GM18868 (cell line): ENCODE measurements around the gene CAP2.
"Not testable (repeated sequence)": the region's sequence is repeated elsewhere in the genome, so short reads cannot be mapped to it uniquely, and the experiment has no call there.

ENCODE experiments used
- ATAC-seq: cut with Tn5 transposase; IDR thresholded peaks from one replicate; pipeline ENCODE4 v1.9.1; 2021; ENCODE audit warnings: mild to moderate bottlenecking, moderate library complexity; ENCODE audit not compliant: unreplicated experiment

CAP2 gene

GRCh38 chr6:17497535-17498095, 104.2 kb downstream of the CAP2 start:
- ATAC-seq = no peak

DNA sequence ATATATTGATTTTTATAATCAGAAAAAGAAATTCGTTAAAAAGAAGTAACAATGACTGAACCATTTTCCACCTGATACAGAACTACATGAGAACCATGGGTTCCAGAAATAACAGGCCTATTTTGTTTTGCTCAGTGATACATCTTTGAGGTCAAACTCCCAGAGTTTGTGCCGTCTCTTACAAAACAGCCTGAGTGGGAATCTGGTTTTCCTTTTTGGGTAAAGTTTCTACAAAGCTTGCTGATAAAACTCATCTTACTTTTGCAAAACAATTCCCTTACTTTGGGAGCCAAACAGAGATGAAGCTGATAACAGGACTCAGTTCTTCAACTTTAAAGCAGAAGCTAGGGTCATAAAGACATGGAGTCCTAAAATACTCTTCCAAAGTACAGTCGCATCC, 108.0 kb downstream of the CAP2 start:
- no peak for ATAC-seq

DNA sequence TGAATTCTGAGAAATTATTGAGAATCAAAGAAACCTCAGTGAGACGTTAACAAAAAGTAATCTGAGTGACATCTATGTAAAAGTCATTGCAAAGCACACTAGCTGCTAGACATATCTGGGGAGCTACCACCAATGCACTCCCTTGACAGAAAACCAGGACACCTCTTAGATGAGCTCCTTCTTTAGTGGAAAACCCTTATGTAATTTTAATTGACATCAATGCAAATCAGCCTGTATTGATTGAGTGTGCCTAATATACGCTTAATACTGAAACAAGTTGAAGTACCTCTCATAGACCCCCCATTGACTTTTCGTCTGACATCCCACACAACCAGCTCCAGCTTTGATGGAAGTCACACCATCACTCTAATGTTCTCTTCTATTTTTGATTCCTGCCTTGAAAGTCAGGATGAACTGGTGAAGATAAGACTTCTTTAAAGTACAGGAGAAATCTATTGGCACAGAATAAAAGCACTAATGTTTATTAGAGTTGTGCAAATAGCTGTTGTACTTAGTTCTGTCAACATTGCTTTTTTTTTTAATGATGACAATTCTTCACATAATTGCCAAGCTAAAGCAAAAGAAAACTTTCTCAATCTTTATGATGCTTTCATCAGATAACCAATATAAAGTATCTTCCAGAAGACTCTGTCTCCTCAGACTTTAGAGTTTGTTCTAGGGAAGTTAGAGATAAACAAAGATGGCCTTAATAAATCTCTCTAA, 108.7 kb downstream of the CAP2 start:
- ATAC-seq = no peak

DNA sequence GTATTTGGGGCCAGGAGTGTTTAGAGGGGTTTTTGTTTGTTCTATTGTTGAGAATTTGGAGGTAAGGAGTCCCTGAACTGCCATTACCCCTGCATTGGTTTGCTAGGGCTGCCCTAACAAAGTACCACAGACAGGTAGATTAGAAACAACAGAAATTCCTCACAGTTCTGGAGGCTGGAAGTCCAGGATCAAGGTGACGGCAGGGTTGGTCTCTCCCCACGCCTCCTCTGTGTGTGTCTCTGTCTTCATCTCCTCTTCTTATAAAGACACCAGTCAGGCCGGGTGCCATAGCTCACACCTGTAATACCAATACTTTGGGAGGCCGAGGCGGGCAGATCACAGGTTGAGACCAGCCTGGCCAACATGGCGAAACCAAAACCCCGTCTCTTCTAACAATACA, 109.7 kb downstream of the CAP2 start:
- no peak for ATAC-seq

- no peak for ATAC-seq
Measured at GRCh38 chr6:17504005-17504404, 110.6 kb downstream of the CAP2 start.

- peak; percentile 53 for ATAC-seq
Measured at GRCh38 chr6:17505062-17505476, 111.7 kb downstream of the CAP2 start.

DNA sequence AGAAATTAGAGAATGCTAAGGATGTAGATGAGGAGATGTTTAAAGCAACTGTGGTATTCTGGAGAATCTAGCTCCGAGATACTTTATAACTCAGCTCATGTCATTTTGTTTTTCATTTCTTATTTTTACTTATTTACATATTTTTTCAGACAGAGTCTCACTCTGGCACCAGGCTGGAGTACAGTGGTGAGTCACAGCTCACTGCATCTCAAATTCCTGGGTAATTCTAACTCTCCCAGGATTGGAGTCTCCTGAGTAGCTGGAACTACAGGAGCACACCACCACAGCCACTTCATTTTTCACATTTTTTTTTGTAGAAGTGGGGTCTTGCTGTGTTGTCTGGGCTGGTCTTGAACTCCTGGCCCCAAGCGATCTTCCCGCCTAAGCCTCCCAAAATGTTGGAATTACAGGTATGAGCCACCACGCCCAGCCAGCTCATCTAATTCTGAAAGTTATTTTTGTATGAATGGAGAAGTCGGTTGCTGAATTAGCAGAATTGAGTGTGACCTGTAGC, 112.4 kb downstream of the CAP2 start:
- ATAC-seq = no peak

DNA sequence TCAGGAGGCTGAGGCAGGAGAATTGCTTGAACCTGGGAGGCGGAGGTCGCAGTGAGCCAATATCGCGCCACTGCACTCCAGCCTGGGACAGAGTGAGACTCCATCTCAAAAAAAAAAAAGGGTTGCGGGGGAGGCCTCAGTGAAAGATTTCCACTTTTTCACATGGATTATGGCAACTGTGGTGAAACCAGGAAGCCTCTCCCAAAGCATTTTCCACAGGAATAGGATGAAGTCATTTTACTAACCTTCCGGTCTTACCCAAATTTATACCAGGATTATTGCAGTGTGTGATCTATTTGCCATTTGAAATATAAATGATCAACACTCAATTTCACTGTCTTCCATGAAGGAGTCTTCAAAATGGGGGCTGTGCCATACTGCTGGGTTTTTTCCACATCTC, 113.1 kb downstream of the CAP2 start:
- ATAC-seq = no peak

GRCh38 chr6:17506962-17507361, 113.6 kb downstream of the CAP2 start:
- ATAC-seq = no peak

DNA sequence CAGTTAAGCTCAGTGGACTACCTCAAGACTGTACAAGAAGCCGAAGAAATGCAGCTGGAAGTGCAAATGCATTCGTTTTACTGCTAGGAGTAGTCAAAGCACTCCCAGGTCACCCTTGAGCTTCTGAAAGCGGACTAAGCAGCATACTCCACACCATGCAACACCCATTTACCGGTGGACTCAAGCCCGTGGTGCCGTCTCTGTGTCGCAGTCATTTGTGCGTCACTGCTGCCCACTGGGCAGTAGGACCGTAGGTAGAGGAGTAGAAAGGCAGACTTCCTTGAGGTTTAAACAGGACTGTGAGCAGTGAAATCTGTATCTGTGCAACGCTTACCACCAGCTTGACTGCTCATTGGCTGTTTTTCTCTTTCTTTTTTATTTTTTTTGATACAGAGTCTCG, 117.7 kb downstream of the CAP2 start:
- ATAC-seq = no peak

GRCh38 chr6:17511580-17511979, 118.2 kb downstream of the CAP2 start:
- ATAC-seq = no peak

GRCh38 chr6:17519120-17519519, 125.7 kb downstream of the CAP2 start:
- no peak for ATAC-seq

- ATAC-seq = no peak
Measured at GRCh38 chr6:17525637-17526036, 132.2 kb downstream of the CAP2 start.

- no peak for ATAC-seq
Measured at GRCh38 chr6:17527076-17527475, 133.7 kb downstream of the CAP2 start.

- no peak for ATAC-seq
Measured at GRCh38 chr6:17530321-17530835, 137.0 kb downstream of the CAP2 start.

DNA sequence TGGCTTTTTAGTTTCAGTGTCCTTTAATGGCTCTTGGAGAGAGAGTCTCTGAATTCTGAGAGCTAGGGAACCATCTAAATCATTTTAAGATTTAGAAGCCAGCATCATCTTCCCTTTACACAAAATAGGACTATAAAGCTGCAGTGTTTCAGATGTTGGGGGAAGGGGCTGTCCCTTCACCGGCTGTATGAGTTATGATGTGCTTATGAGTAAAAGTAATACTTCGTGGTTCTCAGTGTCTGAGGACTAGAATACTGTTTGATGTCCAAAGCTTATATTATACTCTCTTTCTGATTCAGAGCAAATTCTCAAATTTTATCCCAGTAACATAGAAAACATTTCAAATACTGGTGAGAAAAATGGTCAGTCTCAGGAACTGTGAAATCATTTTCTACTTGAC, 143.2 kb downstream of the CAP2 start:
- peak; percentile 92 for ATAC-seq

DNA sequence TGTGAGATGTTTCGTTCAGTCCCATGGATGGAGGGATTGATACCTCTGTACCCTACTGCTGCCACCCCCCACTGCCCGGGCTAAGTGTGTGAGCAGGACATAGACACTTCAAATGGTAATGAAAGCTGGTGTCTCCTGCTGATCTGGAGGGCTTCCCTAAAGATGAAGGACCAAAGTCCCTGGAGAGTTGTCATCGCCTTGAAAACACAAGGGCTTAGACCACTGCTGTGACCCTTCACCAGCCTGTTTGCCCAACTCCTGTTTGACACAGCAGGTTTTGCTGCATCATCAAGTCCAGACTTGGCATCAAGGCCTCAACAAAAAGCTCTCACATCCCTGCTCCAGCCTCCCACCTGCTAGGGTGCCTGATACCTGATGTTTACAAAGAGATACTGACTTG, 148.8 kb downstream of the CAP2 start:
- ATAC-seq = no peak

DNA sequence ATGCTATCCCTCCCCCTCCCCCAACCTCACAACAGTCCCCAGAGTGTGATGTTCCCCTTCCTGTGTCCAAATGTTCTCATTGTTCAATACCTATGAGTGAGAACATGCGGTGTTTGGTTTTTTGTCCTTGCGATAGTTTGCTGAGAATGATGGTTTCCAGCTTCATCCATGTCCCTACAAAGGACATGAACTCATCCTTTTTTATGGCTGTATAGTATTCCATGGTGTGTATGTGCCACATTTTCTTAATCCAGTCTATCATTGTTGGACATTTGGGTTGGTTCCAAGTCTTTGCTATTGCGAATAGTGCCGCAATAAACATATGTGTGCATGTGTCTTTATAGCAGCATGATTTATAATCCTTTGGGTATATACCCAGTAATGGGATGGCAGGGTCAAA, 152.3 kb downstream of the CAP2 start:
- ATAC-seq = not testable (repeated sequence)

GRCh38 chr6:17551383-17551958, 158.1 kb downstream of the CAP2 start:
- no peak for ATAC-seq

DNA sequence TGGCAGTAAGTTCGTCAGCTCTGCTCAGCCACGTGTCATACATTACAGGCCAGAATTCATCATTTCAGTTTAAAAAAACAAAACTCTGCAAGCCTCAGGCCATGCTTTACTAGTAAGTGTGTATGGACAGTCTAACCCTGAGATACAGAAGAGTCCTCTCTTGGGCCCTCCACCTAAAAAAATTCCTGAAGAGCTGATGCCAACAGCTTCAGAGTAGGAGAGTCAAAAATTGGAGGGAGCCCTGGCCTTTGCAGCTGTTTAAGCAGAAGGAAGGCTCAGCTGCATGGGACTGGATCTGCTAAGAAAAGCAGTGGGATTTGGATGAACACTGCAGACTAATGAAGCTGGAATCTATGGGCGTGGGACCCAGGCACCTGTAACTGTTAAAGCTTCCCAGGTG, 159.5 kb downstream of the CAP2 start:
- no peak for ATAC-seq

GRCh38 chr6:17556014-17556413, 162.6 kb downstream of the CAP2 start:
- ATAC-seq = no peak

- no peak for ATAC-seq
Measured at GRCh38 chr6:17562636-17563035, 169.2 kb downstream of the CAP2 start.
